Loucy (cell line): ENCODE results near the gene KAZALD1.

Source experiments
- H2AFZ ChIP-seq: fragments of 200-600 bp; sonication (generic); 2 replicates; pipeline ENCODE4 v1.6.0; 2016; ENCODE audit warnings: antibody characterized with exemption, mild to moderate bottlenecking, low read length, moderate library complexity
- H3F3A ChIP-seq: fragments of 200-600 bp; 2 replicates; pipeline ENCODE4 v1.6.0; 2016; ENCODE audit warnings: antibody characterized with exemption, low read depth, mild to moderate bottlenecking
- H3K27me3 ChIP-seq: fragments of 200-600 bp; sonication (generic); 2 replicates; pipeline ENCODE4 v1.6.1; 2014; ENCODE audit warnings: low read length, mild to moderate bottlenecking; ENCODE audit not compliant: insufficient read depth, poor library complexity, severe bottlenecking
- H3K36me3 ChIP-seq: fragments of 200-600 bp; sonication (generic); 2 replicates; pipeline ENCODE4 v1.6.1; 2016; ENCODE audit warnings: low read length; ENCODE audit not compliant: insufficient read depth
- H3K4me1 ChIP-seq: fragments of 200-600 bp; sonication (generic); 2 replicates; pipeline ENCODE4 v1.5.1; 2014; ENCODE audit warnings: low read length, mild to moderate bottlenecking; ENCODE audit not compliant: insufficient read depth, poor library complexity, severe bottlenecking
- H3K4me2 ChIP-seq: fragments of 200-600 bp; sonication (generic); 2 replicates; pipeline ENCODE4 v1.6.0; 2014; ENCODE audit warnings: antibody characterized with exemption, low read length, low read depth, mild to moderate bottlenecking; ENCODE audit not compliant: poor library complexity, severe bottlenecking
- H3K4me3 ChIP-seq: fragments of 200-600 bp; sonication (generic); 2 replicates; pipeline ENCODE4 v1.5.1; 2014; ENCODE audit warnings: low read length, mild to moderate bottlenecking, mixed read lengths; ENCODE audit not compliant: poor library complexity, severe bottlenecking
- H3K79me2 ChIP-seq: fragments of 200-600 bp; sonication (generic); 2 replicates; pipeline ENCODE4 v1.6.1; 2014; ENCODE audit warnings: low read length; ENCODE audit not compliant: insufficient read depth
- H3K9ac ChIP-seq: fragments of 200-600 bp; sonication (generic); 2 replicates; pipeline ENCODE4 v1.6.0; 2014; ENCODE audit warnings: mild to moderate bottlenecking, low read depth, low read length, moderate library complexity; ENCODE audit not compliant: poor library complexity, severe bottlenecking
- H3K9me2 ChIP-seq: fragments of 200-600 bp; sonication (generic); replicated peaks from 2 replicates; pipeline ENCODE4 v1.6.1; 2016; ENCODE audit warnings: low read depth, low read length, mixed read lengths
- H3K9me3 ChIP-seq: fragments of 200-600 bp; sonication (generic); 2 replicates; pipeline ENCODE4 v1.6.1; 2014; ENCODE audit warnings: mild to moderate bottlenecking, antibody characterized with exemption, low read length, low read depth; ENCODE audit not compliant: insufficient read depth
- H4K20me1 ChIP-seq: fragments of 200-600 bp; sonication (generic); 2 replicates; pipeline ENCODE4 v1.6.0; 2014; ENCODE audit warnings: antibody characterized with exemption, low read length, mild to moderate bottlenecking; ENCODE audit not compliant: insufficient read depth, poor library complexity, severe bottlenecking
- EZH2phosphoT487 ChIP-seq: fragments of 200-600 bp; IDR thresholded peaks from 2 replicates; pipeline ENCODE4 v1.6.1; 2018; ENCODE audit warnings: antibody characterized with exemption, mild to moderate bottlenecking, moderate library complexity, borderline replicate concordance
- TF ChIP-seq, protein P1 (sequence below): fragments of 200-600 bp; sonication (generic); conservative IDR thresholded peaks from 2 replicates; pipeline ENCODE4 v1.5.1; 2014; ENCODE audit warnings: mild to moderate bottlenecking, antibody characterized with exemption, low read length

KAZALD1 gene

DNA sequence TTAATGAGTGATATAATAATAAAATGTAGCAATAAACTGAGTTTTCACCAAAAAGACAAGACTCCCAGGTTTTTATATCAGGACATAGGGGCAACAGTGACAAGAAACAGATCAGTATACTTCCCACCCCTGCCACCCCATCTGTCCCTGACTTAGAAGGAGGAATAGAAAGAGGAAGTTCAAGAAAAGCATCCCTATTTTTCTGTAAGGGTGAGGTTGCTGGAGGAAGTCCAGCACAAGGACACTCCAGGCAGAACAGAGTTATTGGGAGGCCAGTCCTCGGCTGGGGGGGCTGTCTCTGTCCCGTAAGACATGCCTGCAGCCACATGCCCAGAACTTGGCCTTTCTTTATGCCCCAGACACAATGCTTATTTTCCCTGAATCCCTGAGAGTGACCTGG is 52.9 kb downstream of the KAZALD1 start:
- no peak overlapping the region for H3K4me3 ChIP-seq
- H2AFZ ChIP-seq: no peak overlapping the region
- H3F3A ChIP-seq: no peaks in the 10 kb centered on the region
- H3K9ac ChIP-seq: no peak overlapping the region
- TF ChIP-seq, protein P1, sequence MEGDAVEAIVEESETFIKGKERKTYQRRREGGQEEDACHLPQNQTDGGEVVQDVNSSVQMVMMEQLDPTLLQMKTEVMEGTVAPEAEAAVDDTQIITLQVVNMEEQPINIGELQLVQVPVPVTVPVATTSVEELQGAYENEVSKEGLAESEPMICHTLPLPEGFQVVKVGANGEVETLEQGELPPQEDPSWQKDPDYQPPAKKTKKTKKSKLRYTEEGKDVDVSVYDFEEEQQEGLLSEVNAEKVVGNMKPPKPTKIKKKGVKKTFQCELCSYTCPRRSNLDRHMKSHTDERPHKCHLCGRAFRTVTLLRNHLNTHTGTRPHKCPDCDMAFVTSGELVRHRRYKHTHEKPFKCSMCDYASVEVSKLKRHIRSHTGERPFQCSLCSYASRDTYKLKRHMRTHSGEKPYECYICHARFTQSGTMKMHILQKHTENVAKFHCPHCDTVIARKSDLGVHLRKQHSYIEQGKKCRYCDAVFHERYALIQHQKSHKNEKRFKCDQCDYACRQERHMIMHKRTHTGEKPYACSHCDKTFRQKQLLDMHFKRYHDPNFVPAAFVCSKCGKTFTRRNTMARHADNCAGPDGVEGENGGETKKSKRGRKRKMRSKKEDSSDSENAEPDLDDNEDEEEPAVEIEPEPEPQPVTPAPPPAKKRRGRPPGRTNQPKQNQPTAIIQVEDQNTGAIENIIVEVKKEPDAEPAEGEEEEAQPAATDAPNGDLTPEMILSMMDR: no peak
- no peak for TF ChIP-seq EZH2phosphoT487
- no peaks in the 10 kb centered on the region for H3K79me2 ChIP-seq
- H3K4me2 ChIP-seq: no peak overlapping the region
- H4K20me1 ChIP-seq: no peaks in the 10 kb centered on the region
- no peaks in the 10 kb centered on the region for H3K9me3 ChIP-seq
- no peaks in the 10 kb centered on the region for H3K36me3 ChIP-seq
- no peaks in the 10 kb centered on the region for H3K9me2 ChIP-seq
- H3K4me1 ChIP-seq: no peaks in the 10 kb centered on the region
- H3K27me3 ChIP-seq: no peaks in the 10 kb centered on the region
